SK-N-MC (cell line): ENCODE results near the gene APOBEC3B.
"Not testable (repeated sequence)": the region's sequence is repeated elsewhere in the genome, so short reads cannot be mapped to it uniquely, and the experiment has no call there.

Experiments
- DNase-seq: peaks from one replicate; pipeline ENCODE4 v3.0.0-alpha.2; 2011; ENCODE audit warnings: low read depth, low spot score
- H3K27ac ChIP-seq: fragments of 200-600 bp; sonication (generic); 2 replicates; pipeline ENCODE4 v1.5.1; 2016; ENCODE audit warnings: mixed run types
- H3K36me3 ChIP-seq: fragments of 200-600 bp; sonication (generic); 2 replicates; pipeline ENCODE4 v1.6.1; 2017; ENCODE audit warnings: antibody characterized with exemption, low read length, mixed read lengths; ENCODE audit not compliant: insufficient read depth
- H3K4me3 ChIP-seq: fragments of 200-600 bp; sonication (generic); 2 replicates; pipeline ENCODE4 v1.5.1; 2016
- H3K9ac ChIP-seq: fragments of 200-600 bp; sonication (generic); 2 replicates; pipeline ENCODE4 v1.8.0; 2017; ENCODE audit warnings: mixed run types, mixed read lengths; ENCODE audit not compliant: insufficient read length
- H3K9me3 ChIP-seq: fragments of 200-600 bp; sonication (generic); 2 replicates; pipeline ENCODE4 v1.6.1; 2017; ENCODE audit warnings: low read depth, mild to moderate bottlenecking, antibody characterized with exemption, low read length, moderate library complexity, mixed read lengths
- EZH2 ChIP-seq: fragments of 200-600 bp; sonication (generic); IDR thresholded peaks from one replicate; pipeline ENCODE4 v1.6.1; 2017; ENCODE audit warnings: antibody characterized with exemption
- FOXP2 ChIP-seq: optimal IDR thresholded peaks from 2 replicates; pipeline ENCODE3; 2011; ENCODE audit warnings: mild to moderate bottlenecking, moderate library complexity; ENCODE audit not compliant: insufficient read depth; ENCODE audit errors: extremely low read length, control extremely low read depth
- POLR2AphosphoS5 ChIP-seq: IDR thresholded peaks from 2 replicates; pipeline ENCODE4 v1.6.1; 2012; ENCODE audit warnings: mild to moderate bottlenecking, low read depth, low read length, borderline replicate concordance

APOBEC3B gene

GRCh38 chr22:38955250-38955905 lies 26.8 kb upstream of the APOBEC3B start:
- no peaks in the 10 kb centered on the region for H3K36me3 ChIP-seq
- H3K9ac ChIP-seq: no peak overlapping the region
- no peak for TF ChIP-seq POLR2AphosphoS5
- TF ChIP-seq EZH2: no peak
- no peak for TF ChIP-seq FOXP2
- no peak overlapping the region for H3K27ac ChIP-seq
- no peak overlapping the region for H3K4me3 ChIP-seq
- DNase-seq: no peak
- H3K9me3 ChIP-seq: no peaks in the 10 kb centered on the region

GRCh38 chr22:38955926-38956325 lies 26.2 kb upstream of the APOBEC3B start:
- H3K9me3 ChIP-seq: no peaks in the 10 kb centered on the region
- H3K4me3 ChIP-seq: no peak overlapping the region
- H3K9ac ChIP-seq: no peak overlapping the region
- DNase-seq: no peak
- H3K27ac ChIP-seq: no peak overlapping the region
- no peak for TF ChIP-seq EZH2
- TF ChIP-seq POLR2AphosphoS5: no peak
- TF ChIP-seq FOXP2: no peak
- no peaks in the 10 kb centered on the region for H3K36me3 ChIP-seq

- Histone ChIP-seq H3K9me3 (no peaks in the 10 kb centered on the region), H3K27ac (no peak overlapping the region), H3K9ac (no peak overlapping the region), H3K36me3 (no peaks in the 10 kb centered on the region), H3K4me3 (no peak overlapping the region)
- no peak for TF ChIP-seq EZH2
- no peak for TF ChIP-seq POLR2AphosphoS5
- no peak for TF ChIP-seq FOXP2
- no peak for DNase-seq
Measured at GRCh38 chr22:38956551-38956950, 25.6 kb upstream of the APOBEC3B start.

- no peak within 1 kb of the TSS for H3K27ac ChIP-seq
- TF ChIP-seq EZH2 (no peak), FOXP2 (no peak), POLR2AphosphoS5 (no peak)
- no peaks in the 10 kb centered on the region for H3K9me3 ChIP-seq
- no peak within 1 kb of the TSS for H3K4me3 ChIP-seq
- no peak within 1 kb of the TSS for H3K9ac ChIP-seq
- H3K36me3 ChIP-seq: no peaks in the 10 kb centered on the region
- DNase-seq: no peak
Measured at GRCh38 chr22:38957046-38957770, 24.9 kb upstream of the APOBEC3B start, which contains the start of gene APOBEC3A. Gene APOBEC3A, plus strand, starts transcription at chr22:38957609. Its CDS starts 83 bp downstream, at chr22:38957692.

- DNase-seq: no peak
- no peak overlapping the region for H3K27ac ChIP-seq
- no peak overlapping the region for H3K9ac ChIP-seq
- TF ChIP-seq FOXP2: no peak
- no peak for TF ChIP-seq EZH2
- no peak for TF ChIP-seq POLR2AphosphoS5
- H3K36me3 ChIP-seq: no peaks in the 10 kb centered on the region
- no peaks in the 10 kb centered on the region for H3K9me3 ChIP-seq
- no peak overlapping the region for H3K4me3 ChIP-seq
Measured at GRCh38 chr22:38957808-38958650, 24.1 kb upstream of the APOBEC3B start.

- not testable (repeated sequence) for H3K4me3 ChIP-seq, H3K27ac ChIP-seq, H3K9me3 ChIP-seq, DNase-seq, H3K36me3 ChIP-seq, H3K9ac ChIP-seq
Measured at GRCh38 chr22:38958651-38958943, 23.6 kb upstream of the APOBEC3B start.

GRCh38 chr22:38959590-38959989 lies 22.6 kb upstream of the APOBEC3B start:
- no peak for DNase-seq
- H3K27ac ChIP-seq: no peak overlapping the region
- H3K9me3 ChIP-seq: no peaks in the 10 kb centered on the region
- no peak overlapping the region for H3K9ac ChIP-seq
- no peak overlapping the region for H3K4me3 ChIP-seq
- H3K36me3 ChIP-seq: no peaks in the 10 kb centered on the region
- no peak for TF ChIP-seq POLR2AphosphoS5
- TF ChIP-seq EZH2: no peak
- TF ChIP-seq FOXP2: no peak

GRCh38 chr22:38960673-38961072 lies 21.5 kb upstream of the APOBEC3B start:
- H3K27ac ChIP-seq: not testable (repeated sequence)

GRCh38 chr22:38963291-38963738 lies 18.8 kb upstream of the APOBEC3B start:
- H3K9me3 ChIP-seq, H3K36me3 ChIP-seq, H3K27ac ChIP-seq, H3K4me3 ChIP-seq, H3K9ac ChIP-seq, DNase-seq: not testable (repeated sequence)

More at GRCh38 chr22:38960673-38961072, 21.5 kb upstream of the APOBEC3B start:
- not testable (repeated sequence) for H3K9ac ChIP-seq, H3K4me3 ChIP-seq, DNase-seq, H3K9me3 ChIP-seq, H3K36me3 ChIP-seq
